Measurements from ENCODE around the gene TNFRSF25. TPM values are rescaled to one million over a fixed set of nuclear protein-coding genes. Genes with fewer than 3 reads are reported as not detected.
"Not testable (repeated sequence)": the region's sequence is repeated elsewhere in the genome, so short reads cannot be mapped to it uniquely, and the experiment has no call there.

Gene TNFRSF25
- total and polyA plus RNA-seq, 3 donors from 2014 or later, result 6.2 to 14.0 (median 13.4) TPM

DNA sequence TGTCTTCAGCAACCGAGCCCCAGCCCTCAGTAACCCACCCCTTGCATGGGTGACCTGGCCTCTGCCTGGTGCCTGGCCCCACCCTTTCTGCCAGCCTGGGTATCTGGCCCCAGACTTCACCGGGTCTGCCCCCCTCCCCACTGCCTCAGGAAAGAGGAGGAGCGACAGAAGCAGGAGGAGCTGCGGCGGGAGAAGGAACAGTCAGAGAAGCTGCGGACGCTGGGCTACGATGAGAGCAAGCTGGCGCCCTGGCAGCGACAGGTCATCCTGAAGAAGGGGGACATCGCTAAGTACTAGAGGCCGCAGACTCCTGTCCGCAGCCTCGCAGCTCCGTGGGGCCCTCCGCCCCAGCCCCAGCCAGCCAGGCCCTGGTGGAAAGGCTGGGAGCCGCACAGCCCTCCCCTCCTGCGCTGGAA is 6.1 kb downstream of the TNFRSF25 start:
- H3K27ac ChIP-seq, result no peak overlapping the region
- WGBS, 2 donors, result 37 to 67% methylated on average over 1 to 18 of the region's 18 CpGs
- H3K4me1 ChIP-seq, result no peaks in the 10 kb centered on the region
- no peaks in the 10 kb centered on the region for H3K27me3 ChIP-seq
- no peaks in the 10 kb centered on the region for H3K9me3 ChIP-seq
- H3K36me3 ChIP-seq (ENCODE audit: low read depth, missing control alignments), result no peaks in the 10 kb centered on the region
- TF ChIP-seq CTCF (IDR thresholded peaks at IDR 0.05) (no peak), POLR2A (IDR thresholded peaks at IDR 0.05) (no peak)
- intact Hi-C loops (cut with DNase I; ENCODE audit: low total_unique reads), result no loop called here
- DNase-seq, result no peak
- no peak overlapping the region for H3K4me3 ChIP-seq

- WGBS, 2 donors, result 81 to 91% methylated on average over 9 to 11 of the region's 11 CpGs
- DNase-seq, result no peak
- no peak overlapping the region for H3K27ac ChIP-seq
- intact Hi-C loops (cut with DNase I; ENCODE audit: low total_unique reads), result no loop called here
- no peaks in the 10 kb centered on the region for H3K4me1 ChIP-seq
- H3K4me3 ChIP-seq, result no peak overlapping the region
- H3K36me3 ChIP-seq (ENCODE audit: low read depth, missing control alignments), result no peaks in the 10 kb centered on the region
- H3K27me3 ChIP-seq, result no peaks in the 10 kb centered on the region
- no peaks in the 10 kb centered on the region for H3K9me3 ChIP-seq
- no peak for TF ChIP-seq CTCF (IDR thresholded peaks at IDR 0.05)
- TF ChIP-seq POLR2A (IDR thresholded peaks at IDR 0.05), result no peak
Measured at GRCh38 chr1:6456800-6457466, 9.0 kb downstream of the TNFRSF25 start.

DNA sequence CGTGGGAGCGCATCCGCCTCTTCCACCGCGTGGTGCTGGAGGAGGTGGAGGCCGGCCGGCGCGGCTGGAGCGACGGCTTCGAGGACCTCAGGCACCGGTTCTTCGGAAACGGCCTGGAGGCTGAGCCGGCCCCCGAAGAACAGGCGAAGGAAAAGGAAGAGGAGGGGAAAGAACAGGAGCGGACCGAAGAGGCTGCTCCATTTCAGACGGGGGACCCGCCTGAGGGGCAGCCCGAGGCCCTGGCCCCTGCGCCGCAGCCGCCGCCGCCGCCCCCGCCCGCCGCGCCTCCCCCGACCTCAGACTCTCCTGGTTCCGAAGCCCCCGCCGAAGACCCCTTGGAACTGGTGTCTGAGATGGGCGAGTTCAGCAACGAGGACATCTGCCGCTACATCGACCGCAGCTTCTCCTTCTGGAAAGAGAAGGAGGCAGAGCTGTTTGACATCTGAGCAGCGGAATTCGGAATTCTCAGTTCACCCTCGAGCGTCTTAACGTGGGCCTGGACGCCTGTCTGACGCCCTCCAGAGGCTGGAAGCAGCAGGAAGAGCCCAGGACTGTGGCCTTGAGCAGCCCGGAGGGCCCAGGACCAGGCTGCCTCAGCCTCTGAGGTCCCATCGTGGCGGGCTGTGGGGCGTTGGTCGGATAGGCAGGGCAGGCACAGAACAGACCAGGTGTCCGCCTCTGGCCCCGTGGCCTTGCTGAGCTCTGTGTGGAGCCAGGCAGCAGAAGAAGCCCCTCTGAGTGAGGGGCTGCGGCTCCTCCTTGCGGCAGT is 10.0 kb downstream of the TNFRSF25 start:
- DNase-seq, result not testable (repeated sequence)

DNA sequence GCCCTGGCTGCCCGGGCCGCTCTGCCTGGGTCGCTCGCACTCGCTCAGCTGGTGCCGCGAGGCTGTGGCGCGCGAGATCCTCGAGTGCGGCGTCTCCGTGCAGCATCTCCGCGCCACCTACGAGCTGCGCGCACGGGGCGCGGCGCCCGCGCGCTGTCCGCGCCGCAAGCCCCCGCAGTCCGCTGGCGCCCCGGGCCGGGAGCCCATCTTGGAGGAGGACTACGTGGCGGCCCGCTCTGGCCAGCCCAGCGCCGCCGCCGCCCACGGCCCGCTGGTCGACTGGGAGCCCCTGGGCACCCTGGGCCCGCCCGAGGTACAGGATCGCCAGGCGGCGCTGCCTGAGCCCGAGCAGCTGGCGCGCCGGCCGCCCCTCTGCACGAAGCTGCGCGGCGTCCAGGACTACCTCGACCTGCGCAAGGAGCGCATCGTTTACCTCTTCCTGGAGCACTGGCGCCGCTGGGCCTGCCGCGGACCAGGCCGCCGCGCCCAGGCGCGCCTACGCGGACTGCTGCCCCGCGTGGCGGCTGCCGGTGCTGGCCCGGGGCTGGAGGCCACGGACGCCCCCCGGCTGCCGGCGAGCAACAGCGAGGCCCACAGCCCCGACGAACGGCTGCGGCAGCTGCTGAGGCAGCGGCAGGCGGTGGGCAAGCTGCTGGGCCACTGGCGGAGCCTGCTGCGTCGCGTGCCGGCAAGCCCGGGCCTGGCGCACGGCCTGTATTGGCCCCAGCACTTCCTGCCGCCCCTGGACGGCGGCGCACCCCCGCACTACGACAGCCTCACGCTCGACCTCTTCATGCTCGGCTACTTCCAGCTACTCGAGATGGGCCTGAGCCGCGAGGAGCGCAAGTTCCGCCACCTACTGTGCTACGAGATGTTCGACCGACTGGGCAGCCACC is 10.9 kb downstream of the TNFRSF25 start:
- 27% methylated on average over 29 of the region's 115 CpGs; no CpG with 5 or more reads in 1 of the 2 donors for WGBS, 2 donors
- TF ChIP-seq CTCF (IDR thresholded peaks at IDR 0.05) (no peak), POLR2A (IDR thresholded peaks at IDR 0.05) (no peak)
- no peak for DNase-seq
- H3K4me3 ChIP-seq, result peak overlapping the region; percentile 15 to 20
- intact Hi-C loops (cut with DNase I; ENCODE audit: low total_unique reads), result no loop called here
- H3K27ac ChIP-seq, result no peak overlapping the region
- H3K9me3 ChIP-seq, result no peaks in the 10 kb centered on the region
- H3K27me3 ChIP-seq, result no peaks in the 10 kb centered on the region
- no peaks in the 10 kb centered on the region for H3K4me1 ChIP-seq
- H3K36me3 ChIP-seq (ENCODE audit: low read depth, missing control alignments), result no peaks in the 10 kb centered on the region

More for the DNA sequence above, 10.0 kb downstream of the TNFRSF25 start:
- H3K4me3 ChIP-seq, result peak overlapping the region in 1 of 2 donors; percentile 20
- H3K27me3 ChIP-seq; H3K9me3 ChIP-seq; H3K27ac ChIP-seq; H3K4me1 ChIP-seq; H3K36me3 ChIP-seq (ENCODE audit: low read depth, missing control alignments); intact Hi-C loops (cut with DNase I; ENCODE audit: low total_unique reads): not testable (repeated sequence)
- WGBS, 2 donors, result 10 to 46% methylated on average over 16 to 58 of the region's 58 CpGs

GRCh38 chr1:6453895-6454855 is 11.8 kb downstream of the TNFRSF25 start:
- H3K4me3 ChIP-seq; DNase-seq; intact Hi-C loops (cut with DNase I; ENCODE audit: low total_unique reads); H3K27ac ChIP-seq; H3K9me3 ChIP-seq; H3K4me1 ChIP-seq; H3K27me3 ChIP-seq; H3K36me3 ChIP-seq (ENCODE audit: low read depth, missing control alignments): not testable (repeated sequence)
- 33 to 61% methylated on average over 4 to 75 of the region's 85 CpGs for WGBS, 2 donors
